ENCODE results near the gene SUSD3. TPM values are rescaled to one million over a fixed set of nuclear protein-coding genes. Genes with fewer than 3 reads are reported as not detected.

The SUSD3 gene
- total and polyA plus RNA-seq, 4 donors, result 4.1 to 19.2 (median 11.8) TPM

DNA sequence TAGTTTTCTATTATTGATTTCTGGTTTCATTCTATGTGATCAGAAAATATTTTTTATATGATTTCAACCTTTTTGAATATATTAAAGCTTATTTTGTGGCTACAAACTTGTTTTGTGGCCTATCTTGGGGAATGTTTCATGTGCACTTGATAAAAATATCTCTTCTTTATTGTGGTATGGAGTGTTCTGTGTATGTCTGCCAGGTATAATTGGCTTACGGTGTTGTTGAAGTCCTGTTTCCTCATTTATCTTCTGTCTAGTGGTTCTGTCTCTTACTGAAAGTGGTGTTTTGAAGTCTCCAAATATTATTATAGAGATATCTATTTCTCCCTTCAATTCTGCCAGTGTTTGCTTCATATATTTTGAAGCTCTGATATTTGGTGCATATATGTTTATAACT, 47.1 kb downstream of the SUSD3 start:
- Histone ChIP-seq H3K4me3 (ENCODE audit: low read depth in 1 of 3, low read length in 3 of 3) (no peak overlapping the region), H3K27ac (ENCODE audit: low read depth in 1 of 2, low read length in 2 of 2) (no peak overlapping the region), H3K9ac (ENCODE audit: low read depth in 1 of 2, low read length in 2 of 2) (no peak overlapping the region), H3K9me3 (ENCODE audit: control insufficient read depth in 4 of 4, low read length in 3 of 4) (no peaks in the 10 kb centered on the region), H3K27me3 (ENCODE audit: control insufficient read depth in 4 of 4, insufficient read depth in 4 of 4, low read length in 3 of 4) (no peaks in the 10 kb centered on the region), H3K36me3 (ENCODE audit: control insufficient read depth in 4 of 4, insufficient read depth in 3 of 4, low read depth in 1 of 4, low read length in 3 of 4) (peaks cover 0 to under 1% (median 0%) of the 10 kb centered on the region in 4 donors), H3K4me1 (ENCODE audit: control insufficient read depth in 4 of 4, insufficient read depth in 4 of 4, low read length in 3 of 4) (peaks cover 0 to 5% (median 0%) of the 10 kb centered on the region in 4 donors)
- WGBS, result 91% methylated on average over 1 of the region's 1 CpG
- TF ChIP-seq GABPA (IDR thresholded peaks at IDR 0.05 in 1 of 2, conservative IDR thresholded peaks at IDR 0.05 in 1 of 2) (no peak), HNF4A (conservative IDR thresholded peaks at IDR 0.05) (no peak), SP1 (IDR thresholded peaks at IDR 0.05) (no peak), FOXA1 (IDR thresholded peaks at IDR 0.05) (no peak), JUND (IDR thresholded peaks at IDR 0.05) (no peak), TAF1 (conservative IDR thresholded peaks at IDR 0.05) (no peak), RXRA (IDR thresholded peaks at IDR 0.05) (no peak), EGR1 (IDR thresholded peaks at IDR 0.05; ENCODE audit: low read depth in 2 of 2) (no peak)
- TF ChIP-seq, protein P1, sequence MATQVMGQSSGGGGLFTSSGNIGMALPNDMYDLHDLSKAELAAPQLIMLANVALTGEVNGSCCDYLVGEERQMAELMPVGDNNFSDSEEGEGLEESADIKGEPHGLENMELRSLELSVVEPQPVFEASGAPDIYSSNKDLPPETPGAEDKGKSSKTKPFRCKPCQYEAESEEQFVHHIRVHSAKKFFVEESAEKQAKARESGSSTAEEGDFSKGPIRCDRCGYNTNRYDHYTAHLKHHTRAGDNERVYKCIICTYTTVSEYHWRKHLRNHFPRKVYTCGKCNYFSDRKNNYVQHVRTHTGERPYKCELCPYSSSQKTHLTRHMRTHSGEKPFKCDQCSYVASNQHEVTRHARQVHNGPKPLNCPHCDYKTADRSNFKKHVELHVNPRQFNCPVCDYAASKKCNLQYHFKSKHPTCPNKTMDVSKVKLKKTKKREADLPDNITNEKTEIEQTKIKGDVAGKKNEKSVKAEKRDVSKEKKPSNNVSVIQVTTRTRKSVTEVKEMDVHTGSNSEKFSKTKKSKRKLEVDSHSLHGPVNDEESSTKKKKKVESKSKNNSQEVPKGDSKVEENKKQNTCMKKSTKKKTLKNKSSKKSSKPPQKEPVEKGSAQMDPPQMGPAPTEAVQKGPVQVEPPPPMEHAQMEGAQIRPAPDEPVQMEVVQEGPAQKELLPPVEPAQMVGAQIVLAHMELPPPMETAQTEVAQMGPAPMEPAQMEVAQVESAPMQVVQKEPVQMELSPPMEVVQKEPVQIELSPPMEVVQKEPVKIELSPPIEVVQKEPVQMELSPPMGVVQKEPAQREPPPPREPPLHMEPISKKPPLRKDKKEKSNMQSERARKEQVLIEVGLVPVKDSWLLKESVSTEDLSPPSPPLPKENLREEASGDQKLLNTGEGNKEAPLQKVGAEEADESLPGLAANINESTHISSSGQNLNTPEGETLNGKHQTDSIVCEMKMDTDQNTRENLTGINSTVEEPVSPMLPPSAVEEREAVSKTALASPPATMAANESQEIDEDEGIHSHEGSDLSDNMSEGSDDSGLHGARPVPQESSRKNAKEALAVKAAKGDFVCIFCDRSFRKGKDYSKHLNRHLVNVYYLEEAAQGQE (IDR thresholded peaks at IDR 0.05), result no peak
- TF ChIP-seq, protein P2, sequence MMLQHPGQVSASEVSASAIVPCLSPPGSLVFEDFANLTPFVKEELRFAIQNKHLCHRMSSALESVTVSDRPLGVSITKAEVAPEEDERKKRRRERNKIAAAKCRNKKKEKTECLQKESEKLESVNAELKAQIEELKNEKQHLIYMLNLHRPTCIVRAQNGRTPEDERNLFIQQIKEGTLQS (IDR thresholded peaks at IDR 0.05), result no peak
- TF ChIP-seq, protein P3, sequence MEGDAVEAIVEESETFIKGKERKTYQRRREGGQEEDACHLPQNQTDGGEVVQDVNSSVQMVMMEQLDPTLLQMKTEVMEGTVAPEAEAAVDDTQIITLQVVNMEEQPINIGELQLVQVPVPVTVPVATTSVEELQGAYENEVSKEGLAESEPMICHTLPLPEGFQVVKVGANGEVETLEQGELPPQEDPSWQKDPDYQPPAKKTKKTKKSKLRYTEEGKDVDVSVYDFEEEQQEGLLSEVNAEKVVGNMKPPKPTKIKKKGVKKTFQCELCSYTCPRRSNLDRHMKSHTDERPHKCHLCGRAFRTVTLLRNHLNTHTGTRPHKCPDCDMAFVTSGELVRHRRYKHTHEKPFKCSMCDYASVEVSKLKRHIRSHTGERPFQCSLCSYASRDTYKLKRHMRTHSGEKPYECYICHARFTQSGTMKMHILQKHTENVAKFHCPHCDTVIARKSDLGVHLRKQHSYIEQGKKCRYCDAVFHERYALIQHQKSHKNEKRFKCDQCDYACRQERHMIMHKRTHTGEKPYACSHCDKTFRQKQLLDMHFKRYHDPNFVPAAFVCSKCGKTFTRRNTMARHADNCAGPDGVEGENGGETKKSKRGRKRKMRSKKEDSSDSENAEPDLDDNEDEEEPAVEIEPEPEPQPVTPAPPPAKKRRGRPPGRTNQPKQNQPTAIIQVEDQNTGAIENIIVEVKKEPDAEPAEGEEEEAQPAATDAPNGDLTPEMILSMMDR (IDR thresholded peaks at IDR 0.05; ENCODE audit: low read depth, low read length, missing input control), result no peak
- TF ChIP-seq, protein P4, sequence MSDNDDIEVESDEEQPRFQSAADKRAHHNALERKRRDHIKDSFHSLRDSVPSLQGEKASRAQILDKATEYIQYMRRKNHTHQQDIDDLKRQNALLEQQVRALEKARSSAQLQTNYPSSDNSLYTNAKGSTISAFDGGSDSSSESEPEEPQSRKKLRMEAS (IDR thresholded peaks at IDR 0.05), result no peak
- no peak for DNase-seq (ENCODE audit: low spot score)

DNA sequence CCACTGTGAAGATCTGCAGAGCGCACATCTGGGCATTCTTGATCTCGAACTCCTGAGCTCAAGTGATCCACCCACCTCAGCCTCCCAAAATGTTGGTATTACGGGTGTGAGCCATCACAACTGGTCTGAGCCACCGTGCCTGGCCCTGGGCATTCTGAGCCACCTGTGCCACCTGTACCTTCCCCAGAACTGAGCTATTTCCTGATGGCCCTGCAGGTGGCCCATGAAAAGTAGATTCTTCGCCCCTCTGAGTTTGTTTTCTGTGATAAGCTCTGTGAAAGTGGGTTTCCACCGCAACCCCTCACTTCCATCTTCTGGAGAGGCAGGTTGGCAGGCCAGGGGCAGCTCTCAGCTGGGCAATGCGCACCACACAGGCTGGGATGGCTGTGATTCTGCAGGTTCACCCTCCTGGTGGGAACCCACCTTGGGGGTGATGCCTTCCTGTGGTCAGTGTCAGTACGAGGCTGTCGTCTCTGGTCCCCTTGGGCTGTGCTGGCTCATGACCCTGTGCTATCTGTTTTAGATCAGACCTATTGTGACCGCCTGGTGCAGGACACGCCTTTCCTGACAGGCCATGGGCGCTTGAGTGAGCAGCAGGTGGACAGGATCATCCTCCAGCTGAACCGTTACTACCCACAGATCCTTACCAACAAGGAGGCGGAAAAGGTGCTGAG, 48.8 kb downstream of the SUSD3 start:
- TF ChIP-seq GABPA (IDR thresholded peaks at IDR 0.05 in 1 of 2, conservative IDR thresholded peaks at IDR 0.05 in 1 of 2), result no peak
- Histone ChIP-seq H3K9ac (ENCODE audit: low read depth in 1 of 2, low read length in 2 of 2) (no peak overlapping the region), H3K36me3 (ENCODE audit: control insufficient read depth in 4 of 4, insufficient read depth in 3 of 4, low read depth in 1 of 4, low read length in 3 of 4) (peaks cover 0 to 4% (median 0%) of the 10 kb centered on the region in 4 donors), H3K4me3 (ENCODE audit: low read depth in 1 of 3, low read length in 3 of 3) (no peak overlapping the region), H3K9me3 (ENCODE audit: control insufficient read depth in 4 of 4, low read length in 3 of 4) (no peaks in the 10 kb centered on the region), H3K27ac (ENCODE audit: low read depth in 1 of 2, low read length in 2 of 2) (no peak overlapping the region), H3K4me1 (ENCODE audit: control insufficient read depth in 4 of 4, insufficient read depth in 4 of 4, low read length in 3 of 4) (peaks cover 0 to 5% (median 0%) of the 10 kb centered on the region in 4 donors), H3K27me3 (ENCODE audit: control insufficient read depth in 4 of 4, insufficient read depth in 4 of 4, low read length in 3 of 4) (no peaks in the 10 kb centered on the region)
- DNase-seq (ENCODE audit: low spot score), result no peak
- 96% methylated on average over 14 of the region's 14 CpGs for WGBS
